ENCODE results near the gene SLC24A3. TPM values are rescaled to one million over a fixed set of nuclear protein-coding genes. Genes with fewer than 3 reads are reported as not detected.

Gene SLC24A3
- total RNA-seq, 1 donor from 2014 or later, result 0.10 TPM

DNA sequence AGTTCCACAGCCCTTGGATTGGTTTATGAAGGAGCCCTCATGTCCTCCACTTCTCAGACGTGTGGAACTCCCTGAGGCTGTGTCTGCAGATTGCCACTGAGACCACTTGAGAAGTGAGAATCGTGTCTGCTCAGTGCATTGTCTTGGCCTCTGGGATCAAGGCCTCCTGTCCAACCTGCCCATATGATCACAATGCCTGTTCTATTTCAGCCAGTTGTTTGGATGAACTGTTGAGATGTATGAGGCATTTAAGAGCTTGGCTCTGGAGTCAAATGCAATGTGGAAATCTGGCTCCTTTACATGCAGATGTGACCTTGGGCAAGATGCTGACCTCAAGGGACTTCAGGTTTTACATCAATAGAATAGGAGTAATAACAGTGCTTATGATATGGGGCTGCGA lies 125.9 kb downstream of the SLC24A3 start:
- no peaks in the 10 kb centered on the region for H3K4me1 Mint-ChIP-seq (ENCODE audit: low read depth)
- H3K27ac Mint-ChIP-seq (ENCODE audit: unreplicated experiment), result no peak overlapping the region
- no peak for DNase-seq (ENCODE audit: low spot score)
- no peaks in the 10 kb centered on the region for H3K9me3 Mint-ChIP-seq (ENCODE audit: low read depth)
- H3K4me3 Mint-ChIP-seq (ENCODE audit: unreplicated experiment), result no peak overlapping the region
- TF ChIP-seq, protein P1, sequence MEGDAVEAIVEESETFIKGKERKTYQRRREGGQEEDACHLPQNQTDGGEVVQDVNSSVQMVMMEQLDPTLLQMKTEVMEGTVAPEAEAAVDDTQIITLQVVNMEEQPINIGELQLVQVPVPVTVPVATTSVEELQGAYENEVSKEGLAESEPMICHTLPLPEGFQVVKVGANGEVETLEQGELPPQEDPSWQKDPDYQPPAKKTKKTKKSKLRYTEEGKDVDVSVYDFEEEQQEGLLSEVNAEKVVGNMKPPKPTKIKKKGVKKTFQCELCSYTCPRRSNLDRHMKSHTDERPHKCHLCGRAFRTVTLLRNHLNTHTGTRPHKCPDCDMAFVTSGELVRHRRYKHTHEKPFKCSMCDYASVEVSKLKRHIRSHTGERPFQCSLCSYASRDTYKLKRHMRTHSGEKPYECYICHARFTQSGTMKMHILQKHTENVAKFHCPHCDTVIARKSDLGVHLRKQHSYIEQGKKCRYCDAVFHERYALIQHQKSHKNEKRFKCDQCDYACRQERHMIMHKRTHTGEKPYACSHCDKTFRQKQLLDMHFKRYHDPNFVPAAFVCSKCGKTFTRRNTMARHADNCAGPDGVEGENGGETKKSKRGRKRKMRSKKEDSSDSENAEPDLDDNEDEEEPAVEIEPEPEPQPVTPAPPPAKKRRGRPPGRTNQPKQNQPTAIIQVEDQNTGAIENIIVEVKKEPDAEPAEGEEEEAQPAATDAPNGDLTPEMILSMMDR (IDR thresholded peaks at IDR 0.05), result no peak
- no peaks in the 10 kb centered on the region for H3K36me3 Mint-ChIP-seq (ENCODE audit: low read depth)
- H3K27me3 Mint-ChIP-seq (ENCODE audit: low read depth), result peaks cover 6% of the 10 kb centered on the region

DNA sequence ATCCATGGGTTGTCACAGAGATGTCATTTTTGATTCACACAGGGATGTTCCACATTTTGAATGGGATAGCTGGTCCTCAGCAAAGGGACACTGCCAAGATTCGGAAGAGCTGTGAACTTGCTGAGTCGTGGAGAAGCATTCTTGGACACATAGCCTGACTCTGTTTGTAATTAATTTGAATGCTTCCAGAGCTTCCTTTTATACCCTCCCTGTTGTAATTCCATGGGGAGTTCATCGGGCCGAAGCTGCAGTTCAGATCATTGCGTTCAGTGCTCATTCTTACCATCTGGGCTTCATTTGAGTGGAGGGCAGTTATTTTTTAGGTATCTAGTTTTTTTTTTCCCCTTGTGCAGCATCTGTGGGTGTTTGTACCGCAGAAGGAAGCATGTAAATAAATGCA lies 126.5 kb downstream of the SLC24A3 start:
- H3K27ac Mint-ChIP-seq (ENCODE audit: unreplicated experiment), result no peak overlapping the region
- H3K36me3 Mint-ChIP-seq (ENCODE audit: low read depth), result no peaks in the 10 kb centered on the region
- no peaks in the 10 kb centered on the region for H3K4me1 Mint-ChIP-seq (ENCODE audit: low read depth)
- TF ChIP-seq, protein P1 (IDR thresholded peaks at IDR 0.05), result no peak
- H3K9me3 Mint-ChIP-seq (ENCODE audit: low read depth), result no peaks in the 10 kb centered on the region
- DNase-seq (ENCODE audit: low spot score), result no peak
- no peak overlapping the region for H3K4me3 Mint-ChIP-seq (ENCODE audit: unreplicated experiment)
- peaks cover 6% of the 10 kb centered on the region for H3K27me3 Mint-ChIP-seq (ENCODE audit: low read depth)

DNA sequence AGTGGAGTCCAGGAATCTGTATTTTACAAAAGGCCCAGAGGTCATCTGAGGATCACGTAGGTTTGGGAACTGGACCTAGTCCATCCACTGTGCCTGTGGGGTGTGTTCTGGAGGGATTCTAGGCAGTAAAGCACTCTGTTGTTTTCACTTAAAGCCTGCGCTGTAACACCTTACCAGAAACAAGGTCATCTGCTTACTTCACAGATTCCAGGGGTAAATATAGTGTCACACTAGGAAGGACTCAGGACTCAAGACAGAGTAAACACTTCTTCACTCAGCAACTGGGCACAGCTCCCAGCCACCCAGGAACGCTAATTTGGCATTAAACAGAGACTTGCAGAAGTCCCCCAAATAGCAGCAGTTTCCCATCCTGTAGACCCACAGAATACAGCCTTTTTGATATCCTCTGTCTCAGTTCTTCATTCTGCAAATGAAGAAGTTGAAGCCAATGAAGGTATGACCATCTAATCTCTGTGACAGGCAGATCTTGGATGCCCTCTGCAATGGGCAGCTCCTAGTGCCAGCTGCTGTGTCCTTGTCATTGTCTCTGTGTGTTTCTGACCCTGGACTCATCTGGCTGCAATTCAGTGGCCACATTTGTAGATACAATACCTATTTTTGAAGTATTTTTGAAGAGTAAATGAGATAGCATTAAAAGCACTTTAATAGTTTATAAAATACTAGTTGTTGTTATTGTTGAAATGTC lies 129.1 kb downstream of the SLC24A3 start:
- H3K4me3 Mint-ChIP-seq (ENCODE audit: unreplicated experiment), result no peak overlapping the region
- H3K27ac Mint-ChIP-seq (ENCODE audit: unreplicated experiment), result no peak overlapping the region
- H3K36me3 Mint-ChIP-seq (ENCODE audit: low read depth), result no peaks in the 10 kb centered on the region
- no peaks in the 10 kb centered on the region for H3K4me1 Mint-ChIP-seq (ENCODE audit: low read depth)
- no peak for DNase-seq (ENCODE audit: low spot score)
- no peaks in the 10 kb centered on the region for H3K9me3 Mint-ChIP-seq (ENCODE audit: low read depth)
- peaks cover 8% of the 10 kb centered on the region for H3K27me3 Mint-ChIP-seq (ENCODE audit: low read depth)
- TF ChIP-seq, protein P1 (IDR thresholded peaks at IDR 0.05), result no peak

DNA sequence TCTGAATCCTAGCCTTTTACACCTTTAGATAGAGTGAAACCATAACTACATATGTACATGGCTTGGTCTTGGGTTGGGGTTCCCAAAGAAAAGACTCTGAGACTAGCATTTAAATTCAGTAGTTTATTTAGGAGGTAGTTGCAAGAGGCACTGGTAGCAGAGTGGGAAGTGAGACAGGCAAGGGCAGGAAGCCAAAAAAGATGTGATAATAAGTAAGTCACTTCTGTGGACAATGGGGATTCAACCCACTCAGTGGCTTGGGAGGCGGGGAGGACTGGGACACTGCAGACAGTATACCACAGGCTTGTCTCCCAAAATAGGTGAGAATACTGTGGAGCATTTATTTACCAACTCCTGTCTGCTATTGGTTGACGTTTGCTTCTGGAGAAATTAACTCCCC lies 131.9 kb downstream of the SLC24A3 start:
- no peaks in the 10 kb centered on the region for H3K4me1 Mint-ChIP-seq (ENCODE audit: low read depth)
- no peak overlapping the region for H3K27ac Mint-ChIP-seq (ENCODE audit: unreplicated experiment)
- no peaks in the 10 kb centered on the region for H3K36me3 Mint-ChIP-seq (ENCODE audit: low read depth)
- TF ChIP-seq, protein P1 (IDR thresholded peaks at IDR 0.05), result no peak
- H3K27me3 Mint-ChIP-seq (ENCODE audit: low read depth), result peaks cover 7% of the 10 kb centered on the region
- no peak for DNase-seq (ENCODE audit: low spot score)
- no peaks in the 10 kb centered on the region for H3K9me3 Mint-ChIP-seq (ENCODE audit: low read depth)
- no peak overlapping the region for H3K4me3 Mint-ChIP-seq (ENCODE audit: unreplicated experiment)

DNA sequence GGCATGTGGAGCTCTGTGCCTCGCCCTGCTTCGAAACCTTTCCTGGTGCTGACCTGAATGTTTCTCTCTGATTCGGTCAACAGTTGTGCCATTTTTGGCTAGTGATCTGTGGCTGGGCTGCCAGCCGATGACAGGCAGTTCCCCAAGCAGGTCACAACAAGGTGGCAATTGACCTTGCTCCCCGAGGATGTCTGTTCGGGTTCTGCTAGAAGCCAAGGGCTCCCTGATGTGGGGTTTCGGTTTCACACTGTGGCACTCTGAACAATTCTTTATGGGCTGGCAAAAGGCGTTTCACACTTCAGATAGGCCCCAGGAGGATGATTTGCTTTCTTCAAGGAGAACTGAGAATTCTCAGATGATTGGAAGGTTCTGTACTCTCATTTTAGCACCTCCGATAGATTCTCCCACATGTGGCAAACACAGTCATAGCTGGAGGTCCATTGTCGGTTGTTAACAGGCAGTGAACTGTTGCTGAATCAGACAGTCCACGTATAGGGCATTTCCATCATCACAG lies 135.6 kb downstream of the SLC24A3 start:
- TF ChIP-seq, protein P1 (IDR thresholded peaks at IDR 0.05), result no peak
- Mint-ChIP-seq H3K4me3 (ENCODE audit: unreplicated experiment) (no peak overlapping the region), H3K36me3 (ENCODE audit: low read depth) (no peaks in the 10 kb centered on the region), H3K9me3 (ENCODE audit: low read depth) (peaks cover 3% of the 10 kb centered on the region), H3K4me1 (ENCODE audit: low read depth) (no peaks in the 10 kb centered on the region), H3K27ac (ENCODE audit: unreplicated experiment) (no peak overlapping the region), H3K27me3 (ENCODE audit: low read depth) (peaks cover 2% of the 10 kb centered on the region)
- DNase-seq (ENCODE audit: low spot score), result no peak

All from chondrocyte (in vitro differentiated cells).